ENCODE results near the gene ZBTB1. TPM values are rescaled to one million over a fixed set of nuclear protein-coding genes. Genes with fewer than 3 reads are reported as not detected.

Gene ZBTB1
- total and polyA plus RNA-seq, 2 donors (not counting 3 experiments of a cell fraction or from before 2014, with no cell fraction given) = 9.7 to 32.2 TPM

- no TSS peak for BruUV-seq (replicated peaks)
- peak; percentile 95 for DNase-seq (ENCODE audit: low read depth, low spot score)
- Histone ChIP-seq H3K9ac (replicated peaks; ENCODE audit: extremely low read depth, insufficient read depth, low read length) (peak within 1 kb of the TSS; percentile 91), H3K9me1 (replicated peaks; ENCODE audit: control insufficient read depth, extremely low read depth, insufficient read depth, low read length) (no peaks in the 10 kb centered on the region), H3K36me3 (ENCODE audit: control insufficient read depth in 2 of 2, extremely low read depth in 1 of 2, insufficient read depth in 2 of 2, low read length in 2 of 2) (no peaks in the 10 kb centered on the region), H3K9me3 (replicated peaks; ENCODE audit: control insufficient read depth, insufficient read depth, low read length) (no peaks in the 10 kb centered on the region), H4K20me1 (replicated peaks; ENCODE audit: control insufficient read depth, extremely low read depth, insufficient read depth, low read length) (peaks cover 6% of the 10 kb centered on the region), H2AFZ (ENCODE audit: low read depth, low read length) (peak within 1 kb of the TSS; percentile 81), H3K4me2 (ENCODE audit: insufficient read depth, low read length) (peak within 1 kb of the TSS; percentile 92), H3K79me2 (ENCODE audit: control insufficient read depth, insufficient read depth, low read length) (peaks cover 46% of the 10 kb centered on the region), H3K27ac (ENCODE audit: insufficient read depth, low read depth, low read length) (peak within 1 kb of the TSS; percentile 95), H3K27me3 (ENCODE audit: control insufficient read depth in 2 of 2, insufficient read depth in 2 of 2, low read length in 2 of 2) (no peaks in the 10 kb centered on the region), H3K4me1 (ENCODE audit: control insufficient read depth, extremely low read depth, insufficient read depth, low read length) (peaks cover 38% of the 10 kb centered on the region), H3K4me3 (replicated peaks in 1 of 3; ENCODE audit: insufficient read depth in 1 of 3, low read depth in 1 of 3, low read length in 3 of 3) (peak within 1 kb of the TSS; percentile 71 to 97 (median 93))
- ChIA-PET CTCF (interaction anchor here (1.0 kb wide), 2 partner anchors 18 to 25 kb away, joined by 3 to 4 read pairs; no protein-coding TSS in a partner anchor), POLR2A (interaction anchor here (0.6 to 1.8 kb wide), 5 partner anchors 12 to 650 kb away, joined by 3 to 11 read pairs (median 5); partner anchors contain the start of gene HSPA2)
- dilution Hi-C loops (cut with MboI; ENCODE audit: extremely low pct_ligation_motif_present, low sequenced_read_pairs) = no loop called here
- intact Hi-C loops (cut with micrococcal nuclease) = loop anchor here (1.0 to 10.0 kb wide), 5 partner anchors 37 to 859 kb away; partner anchors contain the start of genes HSPA2, MTHFD1 and WDR89
- FAIRE-seq = peak; percentile 78
- TF ChIP-seq JUN (IDR thresholded peaks at IDR 0.05; ENCODE audit: borderline replicate concordance, insufficient read depth, insufficient read length, low read depth) (no peak), POLR2A (IDR thresholded peaks at IDR 0.05; ENCODE audit: low read depth, low read length) (peak; percentile 84), POLR2AphosphoS5 (IDR thresholded peaks at IDR 0.05; ENCODE audit: insufficient read depth, low read depth, low read length) (peak; percentile 89), MYC (IDR thresholded peaks at IDR 0.05; ENCODE audit: low read depth, low read length) (no peak), EZH2 (IDR thresholded peaks at IDR 0.05; ENCODE audit: borderline replicate concordance, low read depth, low read length, severe bottlenecking) (no peak), MAX (IDR thresholded peaks at IDR 0.05; ENCODE audit: insufficient read depth, insufficient read length) (peak; percentile 82), FOS (IDR thresholded peaks at IDR 0.05; ENCODE audit: borderline replicate concordance, insufficient read depth, low read length) (peak; percentile 41)
Measured at GRCh38 chr14:64503434-64504309, 898 bp upstream of the ZBTB1 start, which contains the start of gene ZBTB25. Gene ZBTB25, minus strand, starts transcription at chr14:64503838. Its CDS starts 13,305 bp downstream, at chr14:64490533.
